ENCODE measurements around the gene BMERB1.
"Not testable (repeated sequence)": the region's sequence is repeated elsewhere in the genome, so short reads cannot be mapped to it uniquely, and the experiment has no call there.

BMERB1 gene

GRCh38 chr16:15524966-15525365 is 90.6 kb downstream of the BMERB1 start:
- no peak for DNase-seq

- DNase-seq: no peak
Observed at GRCh38 chr16:15526097-15526496, 91.7 kb downstream of the BMERB1 start.

- no peak for DNase-seq
Observed at GRCh38 chr16:15526731-15527130, 92.3 kb downstream of the BMERB1 start.

GRCh38 chr16:15529673-15530072 is 95.3 kb downstream of the BMERB1 start:
- DNase-seq: no peak

- no peak for DNase-seq
Observed at GRCh38 chr16:15530085-15530484, 95.7 kb downstream of the BMERB1 start.

GRCh38 chr16:15532825-15533224 is 98.4 kb downstream of the BMERB1 start:
- no peak for DNase-seq

GRCh38 chr16:15533386-15533785 is 99.0 kb downstream of the BMERB1 start:
- no peak for DNase-seq

- DNase-seq: no peak
Observed at GRCh38 chr16:15535772-15536171, 101.4 kb downstream of the BMERB1 start.

GRCh38 chr16:15536843-15537242 is 102.5 kb downstream of the BMERB1 start:
- no peak for DNase-seq

GRCh38 chr16:15538507-15538906 is 104.1 kb downstream of the BMERB1 start:
- no peak for DNase-seq

GRCh38 chr16:15539197-15539596 is 104.8 kb downstream of the BMERB1 start:
- DNase-seq: no peak

GRCh38 chr16:15542261-15542660 is 107.9 kb downstream of the BMERB1 start:
- no peak for DNase-seq

GRCh38 chr16:15542734-15543347 is 108.5 kb downstream of the BMERB1 start:
- no peak for DNase-seq

GRCh38 chr16:15544405-15544804 is 110.0 kb downstream of the BMERB1 start:
- no peak for DNase-seq

- DNase-seq: no peak
Observed at GRCh38 chr16:15545544-15545943, 111.2 kb downstream of the BMERB1 start.

GRCh38 chr16:15547072-15547767 is 112.8 kb downstream of the BMERB1 start:
- DNase-seq: not testable (repeated sequence)

- DNase-seq: no peak
Observed at GRCh38 chr16:15547768-15548096, 113.3 kb downstream of the BMERB1 start.

- no peak for DNase-seq
Observed at GRCh38 chr16:15548482-15548891, 114.1 kb downstream of the BMERB1 start.

- no peak for DNase-seq
Observed at GRCh38 chr16:15552507-15552906, 118.1 kb downstream of the BMERB1 start.

GRCh38 chr16:15553313-15554088 is 119.1 kb downstream of the BMERB1 start:
- no peak for DNase-seq

GRCh38 chr16:15556130-15556529 is 121.7 kb downstream of the BMERB1 start:
- no peak for DNase-seq

- no peak for DNase-seq
Observed at GRCh38 chr16:15557258-15557657, 122.9 kb downstream of the BMERB1 start.

- no peak for DNase-seq
Observed at GRCh38 chr16:15559176-15559575, 124.8 kb downstream of the BMERB1 start.

Measured in stimulated activated CD4-positive, alpha-beta T cell treated with anti-CD3 and anti-CD28 coated beads, Interleukin-4, amount 100 ng/mL, for 4 hours (primary cell).